Measurements from ENCODE around the gene NEMF.

DNA sequence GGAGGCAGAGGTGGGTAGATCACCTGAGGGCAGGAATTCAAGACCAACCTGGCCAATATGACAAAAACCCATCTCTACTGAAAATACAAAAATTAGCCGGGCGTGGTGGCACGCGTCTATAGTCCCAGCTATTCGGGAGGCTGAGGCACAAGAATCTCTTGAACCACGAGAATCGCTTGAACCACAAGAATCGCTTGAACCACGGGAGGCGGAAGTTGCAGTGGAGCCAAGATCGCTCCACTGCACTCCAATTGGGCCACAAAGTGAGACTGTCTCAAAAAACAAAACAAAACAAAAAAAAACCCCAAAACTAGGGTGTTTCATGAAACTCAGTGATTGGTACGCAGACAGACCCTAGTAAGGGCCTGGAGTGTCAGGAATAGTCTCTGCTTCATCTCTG, 33.9 kb upstream of the NEMF start:
- TF ChIP-seq ZNF138 (tag by site-specific recombination; IDR thresholded peaks at IDR 0.05; ENCODE audit: borderline replicate concordance) (no peak), ZNF23 (tag by site-specific recombination; IDR thresholded peaks at IDR 0.05; ENCODE audit: borderline replicate concordance) (no peak), GLI4 (tag by site-specific recombination; IDR thresholded peaks at IDR 0.05) (no peak), MEIS1 (CRISPR knock-in tag; IDR thresholded peaks at IDR 0.05; ENCODE audit: borderline replicate concordance) (no peak), ZNF24 (tag by site-specific recombination; IDR thresholded peaks at IDR 0.05) (no peak), YY1 (tag by site-specific recombination; IDR thresholded peaks at IDR 0.05) (no peak)
- TF ChIP-seq, protein P1, sequence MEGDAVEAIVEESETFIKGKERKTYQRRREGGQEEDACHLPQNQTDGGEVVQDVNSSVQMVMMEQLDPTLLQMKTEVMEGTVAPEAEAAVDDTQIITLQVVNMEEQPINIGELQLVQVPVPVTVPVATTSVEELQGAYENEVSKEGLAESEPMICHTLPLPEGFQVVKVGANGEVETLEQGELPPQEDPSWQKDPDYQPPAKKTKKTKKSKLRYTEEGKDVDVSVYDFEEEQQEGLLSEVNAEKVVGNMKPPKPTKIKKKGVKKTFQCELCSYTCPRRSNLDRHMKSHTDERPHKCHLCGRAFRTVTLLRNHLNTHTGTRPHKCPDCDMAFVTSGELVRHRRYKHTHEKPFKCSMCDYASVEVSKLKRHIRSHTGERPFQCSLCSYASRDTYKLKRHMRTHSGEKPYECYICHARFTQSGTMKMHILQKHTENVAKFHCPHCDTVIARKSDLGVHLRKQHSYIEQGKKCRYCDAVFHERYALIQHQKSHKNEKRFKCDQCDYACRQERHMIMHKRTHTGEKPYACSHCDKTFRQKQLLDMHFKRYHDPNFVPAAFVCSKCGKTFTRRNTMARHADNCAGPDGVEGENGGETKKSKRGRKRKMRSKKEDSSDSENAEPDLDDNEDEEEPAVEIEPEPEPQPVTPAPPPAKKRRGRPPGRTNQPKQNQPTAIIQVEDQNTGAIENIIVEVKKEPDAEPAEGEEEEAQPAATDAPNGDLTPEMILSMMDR (tag by site-specific recombination; IDR thresholded peaks at IDR 0.05) = no peak
- TF ChIP-seq, protein P2, sequence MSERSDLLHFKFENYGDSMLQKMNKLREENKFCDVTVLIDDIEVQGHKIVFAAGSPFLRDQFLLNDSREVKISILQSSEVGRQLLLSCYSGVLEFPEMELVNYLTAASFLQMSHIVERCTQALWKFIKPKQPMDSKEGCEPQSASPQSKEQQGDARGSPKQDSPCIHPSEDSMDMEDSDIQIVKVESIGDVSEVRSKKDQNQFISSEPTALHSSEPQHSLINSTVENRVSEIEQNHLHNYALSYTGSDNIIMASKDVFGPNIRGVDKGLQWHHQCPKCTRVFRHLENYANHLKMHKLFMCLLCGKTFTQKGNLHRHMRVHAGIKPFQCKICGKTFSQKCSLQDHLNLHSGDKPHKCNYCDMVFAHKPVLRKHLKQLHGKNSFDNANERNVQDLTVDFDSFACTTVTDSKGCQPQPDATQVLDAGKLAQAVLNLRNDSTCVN (tag by site-specific recombination; optimal IDR thresholded peaks at IDR 0.05) = no peak
- TF ChIP-seq, protein P3, sequence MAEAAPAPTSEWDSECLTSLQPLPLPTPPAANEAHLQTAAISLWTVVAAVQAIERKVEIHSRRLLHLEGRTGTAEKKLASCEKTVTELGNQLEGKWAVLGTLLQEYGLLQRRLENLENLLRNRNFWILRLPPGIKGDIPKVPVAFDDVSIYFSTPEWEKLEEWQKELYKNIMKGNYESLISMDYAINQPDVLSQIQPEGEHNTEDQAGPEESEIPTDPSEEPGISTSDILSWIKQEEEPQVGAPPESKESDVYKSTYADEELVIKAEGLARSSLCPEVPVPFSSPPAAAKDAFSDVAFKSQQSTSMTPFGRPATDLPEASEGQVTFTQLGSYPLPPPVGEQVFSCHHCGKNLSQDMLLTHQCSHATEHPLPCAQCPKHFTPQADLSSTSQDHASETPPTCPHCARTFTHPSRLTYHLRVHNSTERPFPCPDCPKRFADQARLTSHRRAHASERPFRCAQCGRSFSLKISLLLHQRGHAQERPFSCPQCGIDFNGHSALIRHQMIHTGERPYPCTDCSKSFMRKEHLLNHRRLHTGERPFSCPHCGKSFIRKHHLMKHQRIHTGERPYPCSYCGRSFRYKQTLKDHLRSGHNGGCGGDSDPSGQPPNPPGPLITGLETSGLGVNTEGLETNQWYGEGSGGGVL (tag by site-specific recombination; IDR thresholded peaks at IDR 0.05) = no peak
- TF ChIP-seq, protein P4, sequence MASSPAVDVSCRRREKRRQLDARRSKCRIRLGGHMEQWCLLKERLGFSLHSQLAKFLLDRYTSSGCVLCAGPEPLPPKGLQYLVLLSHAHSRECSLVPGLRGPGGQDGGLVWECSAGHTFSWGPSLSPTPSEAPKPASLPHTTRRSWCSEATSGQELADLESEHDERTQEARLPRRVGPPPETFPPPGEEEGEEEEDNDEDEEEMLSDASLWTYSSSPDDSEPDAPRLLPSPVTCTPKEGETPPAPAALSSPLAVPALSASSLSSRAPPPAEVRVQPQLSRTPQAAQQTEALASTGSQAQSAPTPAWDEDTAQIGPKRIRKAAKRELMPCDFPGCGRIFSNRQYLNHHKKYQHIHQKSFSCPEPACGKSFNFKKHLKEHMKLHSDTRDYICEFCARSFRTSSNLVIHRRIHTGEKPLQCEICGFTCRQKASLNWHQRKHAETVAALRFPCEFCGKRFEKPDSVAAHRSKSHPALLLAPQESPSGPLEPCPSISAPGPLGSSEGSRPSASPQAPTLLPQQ (tag by site-specific recombination; IDR thresholded peaks at IDR 0.05) = no peak
- TF ChIP-seq, protein P5, sequence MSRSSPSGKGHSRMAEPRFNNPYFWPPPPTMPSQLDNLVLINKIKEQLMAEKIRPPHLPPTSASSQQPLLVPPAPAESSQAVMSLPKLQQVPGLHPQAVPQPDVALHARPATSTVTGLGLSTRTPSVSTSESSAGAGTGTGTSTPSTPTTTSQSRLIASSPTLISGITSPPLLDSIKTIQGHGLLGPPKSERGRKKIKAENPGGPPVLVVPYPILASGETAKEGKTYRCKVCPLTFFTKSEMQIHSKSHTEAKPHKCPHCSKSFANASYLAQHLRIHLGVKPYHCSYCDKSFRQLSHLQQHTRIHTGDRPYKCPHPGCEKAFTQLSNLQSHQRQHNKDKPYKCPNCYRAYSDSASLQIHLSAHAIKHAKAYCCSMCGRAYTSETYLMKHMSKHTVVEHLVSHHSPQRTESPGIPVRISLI (tag by site-specific recombination; IDR thresholded peaks at IDR 0.05) = no peak
- TF ChIP-seq, protein P6, sequence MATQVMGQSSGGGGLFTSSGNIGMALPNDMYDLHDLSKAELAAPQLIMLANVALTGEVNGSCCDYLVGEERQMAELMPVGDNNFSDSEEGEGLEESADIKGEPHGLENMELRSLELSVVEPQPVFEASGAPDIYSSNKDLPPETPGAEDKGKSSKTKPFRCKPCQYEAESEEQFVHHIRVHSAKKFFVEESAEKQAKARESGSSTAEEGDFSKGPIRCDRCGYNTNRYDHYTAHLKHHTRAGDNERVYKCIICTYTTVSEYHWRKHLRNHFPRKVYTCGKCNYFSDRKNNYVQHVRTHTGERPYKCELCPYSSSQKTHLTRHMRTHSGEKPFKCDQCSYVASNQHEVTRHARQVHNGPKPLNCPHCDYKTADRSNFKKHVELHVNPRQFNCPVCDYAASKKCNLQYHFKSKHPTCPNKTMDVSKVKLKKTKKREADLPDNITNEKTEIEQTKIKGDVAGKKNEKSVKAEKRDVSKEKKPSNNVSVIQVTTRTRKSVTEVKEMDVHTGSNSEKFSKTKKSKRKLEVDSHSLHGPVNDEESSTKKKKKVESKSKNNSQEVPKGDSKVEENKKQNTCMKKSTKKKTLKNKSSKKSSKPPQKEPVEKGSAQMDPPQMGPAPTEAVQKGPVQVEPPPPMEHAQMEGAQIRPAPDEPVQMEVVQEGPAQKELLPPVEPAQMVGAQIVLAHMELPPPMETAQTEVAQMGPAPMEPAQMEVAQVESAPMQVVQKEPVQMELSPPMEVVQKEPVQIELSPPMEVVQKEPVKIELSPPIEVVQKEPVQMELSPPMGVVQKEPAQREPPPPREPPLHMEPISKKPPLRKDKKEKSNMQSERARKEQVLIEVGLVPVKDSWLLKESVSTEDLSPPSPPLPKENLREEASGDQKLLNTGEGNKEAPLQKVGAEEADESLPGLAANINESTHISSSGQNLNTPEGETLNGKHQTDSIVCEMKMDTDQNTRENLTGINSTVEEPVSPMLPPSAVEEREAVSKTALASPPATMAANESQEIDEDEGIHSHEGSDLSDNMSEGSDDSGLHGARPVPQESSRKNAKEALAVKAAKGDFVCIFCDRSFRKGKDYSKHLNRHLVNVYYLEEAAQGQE (tag by site-specific recombination; IDR thresholded peaks at IDR 0.05) = no peak

Measured in HEK293 (cell line).